K562 (cell line): Measurements from ENCODE around the gene GPR3. TPM values are rescaled to one million over a fixed set of nuclear protein-coding genes. Genes with fewer than 3 reads are reported as not detected.

ENCODE experiments used
- ATF4 ChIP-seq: fragments of 450-650 bp; formaldehyde crosslinking; IDR thresholded peaks from 2 replicates; pipeline ENCODE4 v1.4.0; 2022; ENCODE audit warnings: mild to moderate bottlenecking, moderate library complexity
- HMG20A ChIP-seq: fragments of 450-650 bp; formaldehyde crosslinking; conservative IDR thresholded peaks from 2 replicates; pipeline ENCODE4 v1.4.0; 2020; ENCODE audit warnings: mild to moderate bottlenecking, mixed read lengths
- MEF2D ChIP-seq: conservative IDR thresholded peaks from 2 replicates; pipeline ENCODE4 v1.6.1; 2016; ENCODE audit warnings: low read depth, missing genetic modification characterization, missing compliant biosample characterization
- MGA ChIP-seq: fragments of 450-650 bp; IDR thresholded peaks from 2 replicates; pipeline ENCODE4 v1.6.1; 2016; ENCODE audit warnings: mild to moderate bottlenecking, moderate library complexity
- NCOA1 ChIP-seq: fragments of 450-650 bp; IDR thresholded peaks from 2 replicates; pipeline ENCODE4 v1.6.1; 2016; ENCODE audit warnings: low read depth
- ZNF197 ChIP-seq: fragments of 200-800 bp; sonication (Bioruptor generic); IDR thresholded peaks from 2 replicates; pipeline ENCODE4 v1.6.1; 2016; ENCODE audit warnings: low read depth, missing genetic modification characterization, missing compliant biosample characterization
- ZNF561 ChIP-seq: fragments of 450-650 bp; formaldehyde crosslinking; conservative IDR thresholded peaks from 2 replicates; pipeline ENCODE4 v1.4.0; 2020; ENCODE audit warnings: mild to moderate bottlenecking, moderate library complexity
- ZNF75A ChIP-seq: fragments of 450-650 bp; formaldehyde crosslinking; IDR thresholded peaks from 2 replicates; pipeline ENCODE4 v1.4.0; 2020; ENCODE audit warnings: mild to moderate bottlenecking
- polyA plus RNA-seq, 8 experiments: library from polyadenylated mRNA; depleted of rRNA in 4 of 8; stranded (reverse) in 5 of 8; unstranded in 3 of 8; fragments of >200 nt; fragmentation: Nextera tagmentation in 2 of 8; fragmentation: Illumina TruSeq in 1 of 8; extraction: Ambion mirVana in 2 of 8; extraction: Trizol in 1 of 8; gene quantifications; 2 replicates each; pipeline versions ENCODE4 v1.2.1 to v1.2.3, GENCODE V29; 2011 to 2014; ENCODE audit warnings: inconsistent platforms in 1 of 8, missing spikeins in 1 of 8
- total RNA-seq, 7 experiments: library from RNA; depleted of rRNA in 6 of 7; stranded (reverse); fragments of >200 nt in 6 of 7; fragmentation: Illumina TruSeq in 2 of 7; extraction: Trizol in 2 of 7; gene quantifications; 2 replicates each; pipeline versions ENCODE4 v1.2.1 to v1.2.3, GENCODE V29; 2011 to 2021; ENCODE audit warnings: low replicate concordance in 1 of 7
- TF ChIP-seq, protein P1 (sequence below): fragments of 450-650 bp; IDR thresholded peaks from 2 replicates; pipeline ENCODE4 v1.6.1; 2016; ENCODE audit warnings: low read depth, mild to moderate bottlenecking, moderate library complexity

Gene GPR3
- total and polyA plus RNA-seq, 9 of the 15 experiments (the other 6 are each of a cell fraction or from before 2014, with no cell fraction given), result 0.24 to 11.5 (median 3.7) TPM

- no peak for TF ChIP-seq MGA
- no peak for TF ChIP-seq NCOA1
- no peak for TF ChIP-seq ZNF561 (CRISPR knock-in tag)
- TF ChIP-seq ATF4 (CRISPR knock-in tag), result no peak
- TF ChIP-seq, protein P1, sequence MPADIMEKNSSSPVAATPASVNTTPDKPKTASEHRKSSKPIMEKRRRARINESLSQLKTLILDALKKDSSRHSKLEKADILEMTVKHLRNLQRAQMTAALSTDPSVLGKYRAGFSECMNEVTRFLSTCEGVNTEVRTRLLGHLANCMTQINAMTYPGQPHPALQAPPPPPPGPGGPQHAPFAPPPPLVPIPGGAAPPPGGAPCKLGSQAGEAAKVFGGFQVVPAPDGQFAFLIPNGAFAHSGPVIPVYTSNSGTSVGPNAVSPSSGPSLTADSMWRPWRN, result no peak
- no peak for TF ChIP-seq MEF2D (tag)
- no peak for TF ChIP-seq ZNF197 (CRISPR knock-in tag)
- no peak for TF ChIP-seq HMG20A (CRISPR knock-in tag)
- TF ChIP-seq ZNF75A, result no peak
Observed at GRCh38 chr1:27417713-27418112, 25.3 kb downstream of the GPR3 start (continued).
